ENCODE results near the gene MID1. TPM values are rescaled to one million over a fixed set of nuclear protein-coding genes. Genes with fewer than 3 reads are reported as not detected.

Gene MID1
- total RNA-seq, 2 experiments from 2014 or later, result 0.19 TPM; not detected in 1

DNA sequence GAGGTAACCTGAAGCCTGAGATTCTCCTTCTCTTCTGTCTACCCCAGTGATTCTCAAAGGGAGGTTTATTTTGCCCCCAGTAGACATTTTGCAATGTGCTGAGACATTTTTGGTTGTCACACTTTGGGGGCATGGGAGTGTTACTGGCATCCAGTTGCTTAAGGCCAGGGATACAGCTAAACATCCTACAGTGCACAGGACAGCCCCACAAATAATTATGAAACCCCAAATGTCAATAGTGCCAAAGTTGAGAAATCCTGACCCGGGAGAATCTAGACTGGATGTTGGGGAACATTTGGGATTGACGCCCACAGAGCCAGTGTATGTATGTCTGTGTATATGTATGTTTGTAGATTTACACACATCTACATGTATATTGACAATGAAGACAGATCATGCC lies 13.2 kb downstream of the MID1 start:
- Histone ChIP-seq H3K27ac (ENCODE audit: low read depth in 1 of 2, low read length in 2 of 2) (no peak overlapping the region), H3K27me3 (ENCODE audit: control insufficient read depth in 1 of 2, insufficient read depth in 2 of 2, low read length in 2 of 2) (no peaks in the 10 kb centered on the region), H3K9me3 (ENCODE audit: control insufficient read depth in 1 of 2, insufficient read depth in 1 of 2, low read length in 2 of 2) (no peaks in the 10 kb centered on the region), H3K4me1 (ENCODE audit: insufficient read depth, low read length) (no peaks in the 10 kb centered on the region), H3K36me3 (ENCODE audit: insufficient read depth, low read length) (no peaks in the 10 kb centered on the region), H3K4me3 (ENCODE audit: low read length) (no peak overlapping the region)
- ATAC-seq (ENCODE audit: poor library complexity) (no peak), DNase-seq (no peak)
- ChIA-PET CTCF (no interaction called here), POLR2A (no interaction called here)
- intact Hi-C loops (cut with DNase I, micrococcal nuclease), result no loop called here
- Mint-ChIP-seq H3K27ac (no peak overlapping the region), H3K4me3 (no peak overlapping the region), H3K27me3 (no peaks in the 10 kb centered on the region), H3K4me1 (ENCODE audit: low read depth) (no peaks in the 10 kb centered on the region), H3K9me3 (no peaks in the 10 kb centered on the region), H3K36me3 (ENCODE audit: low read depth) (no peaks in the 10 kb centered on the region)
- TF ChIP-seq CTCF (IDR thresholded peaks at IDR 0.05), result no peak

DNA sequence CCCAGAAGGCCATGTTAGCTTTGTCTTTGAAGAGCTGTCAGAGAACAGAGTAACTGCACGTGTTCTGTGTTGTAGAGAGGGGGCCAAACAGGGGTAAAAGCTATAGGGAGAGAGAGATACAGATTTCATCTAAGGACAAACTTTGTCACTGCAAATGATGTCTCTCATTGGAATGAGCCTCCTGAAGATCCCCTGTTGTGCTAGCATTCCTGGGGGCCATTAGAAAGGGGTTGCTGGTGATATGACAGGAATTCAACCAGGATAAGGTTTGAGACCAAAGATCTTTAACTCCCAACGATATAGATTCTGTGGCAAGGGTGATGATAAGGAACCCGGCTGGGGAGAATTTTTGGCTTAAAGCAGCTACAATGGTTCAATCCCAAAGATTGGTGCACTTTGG lies 16.8 kb downstream of the MID1 start:
- ChIA-PET CTCF (no interaction called here), POLR2A (no interaction called here)
- DNase-seq, result no peak
- intact Hi-C loops (cut with DNase I, micrococcal nuclease), result no loop called here
- TF ChIP-seq CTCF (IDR thresholded peaks at IDR 0.05), result no peak
- H3K36me3 ChIP-seq (ENCODE audit: insufficient read depth, low read length), result no peaks in the 10 kb centered on the region
- H3K27ac ChIP-seq (ENCODE audit: low read depth in 1 of 2, low read length in 2 of 2), result no peak overlapping the region
- H3K4me3 ChIP-seq (ENCODE audit: low read length), result no peak overlapping the region
- Mint-ChIP-seq H3K27me3 (no peaks in the 10 kb centered on the region), H3K4me3 (no peak overlapping the region), H3K36me3 (ENCODE audit: low read depth) (no peaks in the 10 kb centered on the region), H3K27ac (no peak overlapping the region), H3K9me3 (no peaks in the 10 kb centered on the region), H3K4me1 (ENCODE audit: low read depth) (no peaks in the 10 kb centered on the region)
- H3K27me3 ChIP-seq (ENCODE audit: control insufficient read depth in 1 of 2, insufficient read depth in 2 of 2, low read length in 2 of 2), result no peaks in the 10 kb centered on the region
- no peaks in the 10 kb centered on the region for H3K9me3 ChIP-seq (ENCODE audit: control insufficient read depth in 1 of 2, insufficient read depth in 1 of 2, low read length in 2 of 2)
- H3K4me1 ChIP-seq (ENCODE audit: insufficient read depth, low read length), result no peaks in the 10 kb centered on the region
- ATAC-seq (ENCODE audit: poor library complexity), result no peak

- H3K4me1 Mint-ChIP-seq (ENCODE audit: low read depth), result no peaks in the 10 kb centered on the region
- ATAC-seq (ENCODE audit: poor library complexity), result no peak
- H3K4me3 ChIP-seq (ENCODE audit: low read length), result no peak overlapping the region
Observed at GRCh38 chrX:10602646-10603045, 17.7 kb downstream of the MID1 start.

More at GRCh38 chrX:10602646-10603045, 17.7 kb downstream of the MID1 start:
- Mint-ChIP-seq H3K27ac (no peak overlapping the region), H3K4me3 (no peak overlapping the region), H3K9me3 (no peaks in the 10 kb centered on the region), H3K36me3 (ENCODE audit: low read depth) (no peaks in the 10 kb centered on the region), H3K27me3 (no peaks in the 10 kb centered on the region)
- ChIA-PET POLR2A (no interaction called here), CTCF (no interaction called here)
- no peak for DNase-seq
- Histone ChIP-seq H3K36me3 (ENCODE audit: insufficient read depth, low read length) (no peaks in the 10 kb centered on the region), H3K27ac (ENCODE audit: low read depth in 1 of 2, low read length in 2 of 2) (no peak overlapping the region), H3K4me1 (ENCODE audit: insufficient read depth, low read length) (no peaks in the 10 kb centered on the region), H3K27me3 (ENCODE audit: control insufficient read depth in 1 of 2, insufficient read depth in 2 of 2, low read length in 2 of 2) (no peaks in the 10 kb centered on the region), H3K9me3 (ENCODE audit: control insufficient read depth in 1 of 2, insufficient read depth in 1 of 2, low read length in 2 of 2) (no peaks in the 10 kb centered on the region)
- no peak for TF ChIP-seq CTCF (IDR thresholded peaks at IDR 0.05)
- intact Hi-C loops (cut with DNase I, micrococcal nuclease), result no loop called here

Data from CD4-positive, alpha-beta T cell (primary cell).